ENCODE data around the gene MS4A2. TPM values are rescaled to one million over a fixed set of nuclear protein-coding genes. Genes with fewer than 3 reads are reported as not detected.

The MS4A2 gene
- not detected for polyA plus RNA-seq (2012; ENCODE audit: insufficient read length, low read depth)

DNA sequence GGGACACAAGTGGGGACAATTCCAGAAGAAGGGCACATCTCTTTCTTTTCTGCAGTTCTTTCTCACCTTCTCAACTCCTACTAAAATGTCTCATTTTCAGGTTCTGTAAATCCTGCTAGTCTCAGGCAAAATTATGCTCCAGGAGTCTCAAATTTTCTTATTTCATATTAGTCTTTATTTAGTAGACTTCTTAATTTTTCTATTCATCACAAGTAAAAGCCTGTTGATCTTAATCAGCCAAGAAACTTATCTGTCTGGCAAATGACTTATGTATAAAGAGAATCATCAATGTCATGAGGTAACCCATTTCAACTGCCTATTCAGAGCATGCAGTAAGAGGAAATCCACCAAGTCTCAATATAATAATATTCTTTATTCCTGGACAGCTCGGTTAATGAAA is at the start of gene MS4A2:
Gene MS4A2, plus strand, starts transcription at position 301 of the 400 bp plus-strand sequence. CDS start 102 bp downstream, outside the sequence.
- TF ChIP-seq TAF1 (IDR thresholded peaks at IDR 0.05; ENCODE audit: borderline replicate concordance, insufficient read depth, low read length) = no peak
- no peak for TF ChIP-seq FOXP2 (optimal IDR thresholded peaks at IDR 0.05; ENCODE audit: borderline replicate concordance, extremely low read depth, extremely low read length, insufficient read depth)
- no peak for TF ChIP-seq REST (IDR thresholded peaks at IDR 0.05; ENCODE audit: insufficient read depth in 1 of 2, low read depth in 2 of 2, low read length in 2 of 2)
- no peak for TF ChIP-seq SIN3A (IDR thresholded peaks at IDR 0.05; ENCODE audit: borderline replicate concordance, insufficient read depth, low read length)
- no peak for TF ChIP-seq POLR2AphosphoS5 (IDR thresholded peaks at IDR 0.05; ENCODE audit: low read depth, low read length)

GRCh38 chr11:60040109-60040508 is 48.4 kb upstream of the MS4A2 start, which contains the start of gene OOSP2:
Gene OOSP2, plus strand, starts transcription at chr11:60040409. Its CDS starts 51 bp downstream, at chr11:60040460.
- TF ChIP-seq REST (IDR thresholded peaks at IDR 0.05; ENCODE audit: insufficient read depth in 1 of 2, low read depth in 2 of 2, low read length in 2 of 2) (no peak), FOXP2 (optimal IDR thresholded peaks at IDR 0.05; ENCODE audit: borderline replicate concordance, extremely low read depth, extremely low read length, insufficient read depth) (no peak)

- TF ChIP-seq FOXP2 (optimal IDR thresholded peaks at IDR 0.05; ENCODE audit: borderline replicate concordance, extremely low read depth, extremely low read length, insufficient read depth) (no peak), SIN3A (IDR thresholded peaks at IDR 0.05; ENCODE audit: borderline replicate concordance, insufficient read depth, low read length) (no peak), TAF1 (IDR thresholded peaks at IDR 0.05; ENCODE audit: borderline replicate concordance, insufficient read depth, low read length) (no peak), POLR2AphosphoS5 (IDR thresholded peaks at IDR 0.05; ENCODE audit: low read depth, low read length) (no peak), REST (IDR thresholded peaks at IDR 0.05; ENCODE audit: insufficient read depth in 1 of 2, low read depth in 2 of 2, low read length in 2 of 2) (no peak)
Measured at GRCh38 chr11:60056349-60056969, 32.0 kb upstream of the MS4A2 start, which contains the start of gene MS4A3. Gene MS4A3, plus strand, starts transcription at chr11:60056665. Its CDS starts 4,496 bp downstream, at chr11:60061161.

GRCh38 chr11:60059052-60059451 is 29.4 kb upstream of the MS4A2 start:
- TF ChIP-seq POLR2AphosphoS5 (IDR thresholded peaks at IDR 0.05; ENCODE audit: low read depth, low read length) (no peak), TAF1 (IDR thresholded peaks at IDR 0.05; ENCODE audit: borderline replicate concordance, insufficient read depth, low read length) (no peak), FOXP2 (optimal IDR thresholded peaks at IDR 0.05; ENCODE audit: borderline replicate concordance, extremely low read depth, extremely low read length, insufficient read depth) (no peak), REST (IDR thresholded peaks at IDR 0.05; ENCODE audit: insufficient read depth in 1 of 2, low read depth in 2 of 2, low read length in 2 of 2) (no peak), SIN3A (IDR thresholded peaks at IDR 0.05; ENCODE audit: borderline replicate concordance, insufficient read depth, low read length) (no peak)

All from PFSK-1 (cell line).